Neural progenitor cell (in vitro differentiated cells): Measurements from ENCODE around the gene EPHA4.

ENCODE experiments used
- CTCF ChIP-seq: fragments of 200-600 bp; sonication (generic); IDR thresholded peaks from 2 replicates; pipeline ENCODE4 v1.5.1; 2017; ENCODE audit warnings: antibody characterized with exemption, mild to moderate bottlenecking
- EZH2 ChIP-seq: fragments of 200-600 bp; sonication (generic); IDR thresholded peaks from 2 replicates; pipeline ENCODE4 v1.6.1; 2017; ENCODE audit warnings: antibody characterized with exemption, mild to moderate bottlenecking, moderate library complexity
- EZH2phosphoT487 ChIP-seq: fragments of 200-600 bp; sonication (generic); IDR thresholded peaks from 2 replicates; pipeline ENCODE4 v1.6.1; 2017; ENCODE audit warnings: antibody characterized with exemption

- no peak for TF ChIP-seq CTCF
- no peak for TF ChIP-seq EZH2
- TF ChIP-seq EZH2phosphoT487 = no peak
Observed at GRCh38 chr2:221442128-221442527, 130.0 kb downstream of the EPHA4 start.
